HepG2 (cell line): Measurements from ENCODE around the gene MYO5A. TPM values are rescaled to one million over a fixed set of nuclear protein-coding genes. Genes with fewer than 3 reads are reported as not detected.
A peak's percentile ranks its signal among the peaks of the same experiment; 100 is the strongest.

ENCODE experiments used
- DZIP1 ChIP-seq: sonication (generic); formaldehyde crosslinking; IDR thresholded peaks from 2 replicates; pipeline ENCODE4 v1.5.0; 2020; ENCODE audit warnings: mild to moderate bottlenecking, missing genetic modification reagents
- FOXP4 ChIP-seq: sonication (generic); formaldehyde crosslinking; IDR thresholded peaks from 2 replicates; pipeline ENCODE4 v1.4.0; 2020; ENCODE audit warnings: missing genetic modification reagents
- FUBP1 ChIP-seq: sonication (generic); formaldehyde crosslinking; IDR thresholded peaks from 2 replicates; pipeline ENCODE4 v1.5.1; 2020; ENCODE audit warnings: missing genetic modification reagents, mild to moderate bottlenecking, borderline replicate concordance
- ISL2 ChIP-seq: sonication (generic); formaldehyde crosslinking; IDR thresholded peaks from 2 replicates; pipeline ENCODE4 v1.5.0; 2020; ENCODE audit warnings: missing genetic modification reagents
- KLF13 ChIP-seq: sonication (generic); formaldehyde crosslinking; IDR thresholded peaks from 2 replicates; pipeline ENCODE4 v1.4.0; 2020; ENCODE audit warnings: mild to moderate bottlenecking, missing genetic modification reagents
- NCOA2 ChIP-seq: sonication (generic); formaldehyde crosslinking; IDR thresholded peaks from 2 replicates; pipeline ENCODE4 v1.8.0; 2022; ENCODE audit warnings: inconsistent platforms
- SETDB1 ChIP-seq: sonication (generic); formaldehyde crosslinking; IDR thresholded peaks from 2 replicates; pipeline ENCODE4 v1.5.1; 2020; ENCODE audit warnings: missing genetic modification reagents, mild to moderate bottlenecking, borderline replicate concordance
- ZNF234 ChIP-seq: sonication (generic); formaldehyde crosslinking; conservative IDR thresholded peaks from 2 replicates; pipeline ENCODE4 v1.5.1; 2020; ENCODE audit warnings: mild to moderate bottlenecking, missing genetic modification reagents
- ZNF292 ChIP-seq: sonication (generic); formaldehyde crosslinking; IDR thresholded peaks from 2 replicates; pipeline ENCODE4 v1.8.1; 2022; ENCODE audit warnings: mild to moderate bottlenecking, low read depth, missing genetic modification reagents, borderline replicate concordance
- ZNF513 ChIP-seq: sonication (generic); formaldehyde crosslinking; conservative IDR thresholded peaks from 2 replicates; pipeline ENCODE4 v1.5.0; 2020; ENCODE audit warnings: missing genetic modification reagents
- ZNF7 ChIP-seq: IDR thresholded peaks from 2 replicates; pipeline ENCODE4 v1.6.1; 2016; ENCODE audit warnings: missing biosample characterization, missing genetic modification reagents
- ZNF704 ChIP-seq: sonication (generic); formaldehyde crosslinking; IDR thresholded peaks from 2 replicates; pipeline ENCODE4 v1.8.1; 2023; ENCODE audit warnings: mild to moderate bottlenecking, inconsistent platforms, moderate library complexity, missing genetic modification reagents, borderline replicate concordance
- ZSCAN21 ChIP-seq: sonication (generic); formaldehyde crosslinking; IDR thresholded peaks from 2 replicates; pipeline ENCODE4 v1.8.0; 2022; ENCODE audit warnings: mild to moderate bottlenecking, missing genetic modification reagents, moderate library complexity, borderline replicate concordance
- polyA plus RNA-seq, 8 experiments: library from polyadenylated mRNA; depleted of rRNA in 3 of 8; stranded (reverse) in 7 of 8; unstranded in 1 of 8; fragments of >200 nt; fragmentation: Illumina TruSeq in 4 of 8; extraction: Trizol in 4 of 8; gene quantifications; 2 replicates each; pipeline versions ENCODE4 v1.2.1 to v1.2.3, GENCODE V29; 2011 to 2016; ENCODE audit warnings: low read depth in 4 of 8, missing spikeins in 1 of 8, mixed read lengths in 1 of 8; ENCODE audit not compliant: insufficient read depth in 1 of 8
- total RNA-seq, 5 experiments: library from RNA; depleted of rRNA; stranded (reverse); fragments of >200 nt; fragmentation: Illumina TruSeq; extraction: Trizol; gene quantifications; 2 replicates each; pipeline ENCODE4 v1.2.3, GENCODE V29; 2016; ENCODE audit warnings: low read depth in 1 of 5
- TF ChIP-seq, protein P1 (sequence below): sonication (generic); formaldehyde crosslinking; IDR thresholded peaks from 2 replicates; pipeline ENCODE4 v1.5.0; 2020; ENCODE audit warnings: missing genetic modification reagents, mild to moderate bottlenecking, borderline replicate concordance
- TF ChIP-seq, protein P2 (sequence below): IDR thresholded peaks from 2 replicates; pipeline ENCODE4 v1.6.1; 2016; ENCODE audit warnings: low read depth, control low read depth

MYO5A gene
- total and polyA plus RNA-seq, 2 of the 13 experiments (the other 11 are each of a cell fraction or from before 2014, with no cell fraction given): 2.8 to 4.8 TPM

DNA sequence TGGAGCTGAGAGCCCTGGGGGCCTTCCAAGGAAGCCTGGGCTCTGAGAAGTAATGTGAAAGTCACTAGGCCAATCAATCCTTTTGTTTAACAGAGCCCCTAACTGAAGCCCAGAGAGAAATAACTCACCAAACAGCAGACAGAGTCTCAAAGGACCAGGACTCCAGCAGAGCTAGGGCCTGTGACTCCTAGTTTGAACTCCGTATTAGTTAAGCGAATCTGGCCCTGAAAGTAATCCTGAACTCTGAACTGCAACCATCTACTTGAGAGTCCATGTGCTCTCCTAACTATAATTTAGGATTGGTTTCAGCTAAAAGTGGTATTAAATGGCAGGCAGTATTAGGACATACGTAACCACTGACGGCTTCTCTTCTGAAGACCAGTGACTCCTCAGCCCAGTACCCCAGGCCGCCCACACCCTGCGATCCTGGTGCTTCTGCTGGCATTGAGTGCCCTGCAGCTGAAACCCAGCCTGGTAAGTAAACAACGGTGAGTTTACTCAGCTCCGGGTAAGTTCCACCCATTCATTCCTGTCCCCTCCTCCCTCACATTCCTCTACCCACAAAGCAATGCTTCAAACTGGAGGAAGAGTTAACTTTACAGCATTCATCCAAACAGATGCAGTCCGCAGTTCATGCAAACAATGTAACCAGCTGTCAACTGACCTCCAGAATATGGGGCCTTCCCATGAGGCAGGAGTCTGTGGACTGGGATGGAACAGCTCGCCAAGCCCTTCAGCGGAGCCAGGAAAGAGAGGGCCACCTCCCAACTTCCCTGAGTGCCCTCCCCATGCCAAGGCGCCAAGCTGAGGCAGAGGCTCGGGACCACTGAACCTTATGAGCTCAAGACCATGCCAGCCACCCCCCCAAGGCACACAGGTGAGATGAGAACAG is 240.4 kb downstream of the MYO5A start (continued):
- TF ChIP-seq FUBP1 (CRISPR knock-in tag) (peak; percentile 77; the same call in 1 of the 2 replicates), ZSCAN21 (peak; percentile 94; the same call in 1 of the 2 replicates), ISL2 (CRISPR knock-in tag) (peak; percentile 88), ZNF704 (no peak), ZNF7 (CRISPR knock-in tag) (no peak), ZNF292 (CRISPR knock-in tag) (peak; percentile 96; the same call in 1 of the 2 replicates), ZNF234 (CRISPR knock-in tag) (no peak), KLF13 (CRISPR knock-in tag) (no peak), FOXP4 (CRISPR knock-in tag) (peak; percentile 97), DZIP1 (no peak; the same call in 1 of the 2 replicates), ZNF513 (CRISPR knock-in tag) (no peak), NCOA2 (CRISPR knock-in tag) (peak; percentile 88), SETDB1 (CRISPR knock-in tag) (no peak)
- TF ChIP-seq, protein P1, sequence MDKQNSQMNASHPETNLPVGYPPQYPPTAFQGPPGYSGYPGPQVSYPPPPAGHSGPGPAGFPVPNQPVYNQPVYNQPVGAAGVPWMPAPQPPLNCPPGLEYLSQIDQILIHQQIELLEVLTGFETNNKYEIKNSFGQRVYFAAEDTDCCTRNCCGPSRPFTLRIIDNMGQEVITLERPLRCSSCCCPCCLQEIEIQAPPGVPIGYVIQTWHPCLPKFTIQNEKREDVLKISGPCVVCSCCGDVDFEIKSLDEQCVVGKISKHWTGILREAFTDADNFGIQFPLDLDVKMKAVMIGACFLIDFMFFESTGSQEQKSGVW (CRISPR knock-in tag): no peak
- TF ChIP-seq, protein P2, sequence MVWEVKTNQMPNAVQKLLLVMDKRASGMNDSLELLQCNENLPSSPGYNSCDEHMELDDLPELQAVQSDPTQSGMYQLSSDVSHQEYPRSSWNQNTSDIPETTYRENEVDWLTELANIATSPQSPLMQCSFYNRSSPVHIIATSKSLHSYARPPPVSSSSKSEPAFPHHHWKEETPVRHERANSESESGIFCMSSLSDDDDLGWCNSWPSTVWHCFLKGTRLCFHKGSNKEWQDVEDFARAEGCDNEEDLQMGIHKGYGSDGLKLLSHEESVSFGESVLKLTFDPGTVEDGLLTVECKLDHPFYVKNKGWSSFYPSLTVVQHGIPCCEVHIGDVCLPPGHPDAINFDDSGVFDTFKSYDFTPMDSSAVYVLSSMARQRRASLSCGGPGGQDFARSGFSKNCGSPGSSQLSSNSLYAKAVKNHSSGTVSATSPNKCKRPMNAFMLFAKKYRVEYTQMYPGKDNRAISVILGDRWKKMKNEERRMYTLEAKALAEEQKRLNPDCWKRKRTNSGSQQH: no peak; the same call in 1 of the 2 replicates
